Measurements from ENCODE around the gene SLCO2A1.

Gene SLCO2A1

GRCh38 chr3:133939463-133939835, 90.3 kb downstream of the SLCO2A1 start:
- DNase-seq (ENCODE audit: low read depth, low spot score), result no peak
- Histone ChIP-seq H3K9me3 (ENCODE audit: low read depth, low read length) (no peaks in the 10 kb centered on the region), H3K36me3 (ENCODE audit: insufficient read depth, low read length) (no peaks in the 10 kb centered on the region), H3K4me3 (no peak overlapping the region), H3K27ac (no peak overlapping the region), H3K9ac (ENCODE audit: insufficient read length) (no peak overlapping the region)
- TF ChIP-seq EZH2 (IDR thresholded peaks at IDR 0.05) (no peak), FOXP2 (optimal IDR thresholded peaks at IDR 0.05; ENCODE audit: control extremely low read depth, extremely low read length, insufficient read depth) (no peak), POLR2AphosphoS5 (IDR thresholded peaks at IDR 0.05; ENCODE audit: borderline replicate concordance, low read depth, low read length) (no peak)

- Histone ChIP-seq H3K36me3 (ENCODE audit: insufficient read depth, low read length) (no peaks in the 10 kb centered on the region), H3K4me3 (no peak overlapping the region), H3K9ac (ENCODE audit: insufficient read length) (no peak overlapping the region), H3K9me3 (ENCODE audit: low read depth, low read length) (no peaks in the 10 kb centered on the region), H3K27ac (no peak overlapping the region)
- TF ChIP-seq FOXP2 (optimal IDR thresholded peaks at IDR 0.05; ENCODE audit: control extremely low read depth, extremely low read length, insufficient read depth), result no peak
- no peak for TF ChIP-seq EZH2 (IDR thresholded peaks at IDR 0.05)
- TF ChIP-seq POLR2AphosphoS5 (IDR thresholded peaks at IDR 0.05; ENCODE audit: borderline replicate concordance, low read depth, low read length), result no peak
- no peak for DNase-seq (ENCODE audit: low read depth, low spot score)
Observed at GRCh38 chr3:133938770-133939462, 90.8 kb downstream of the SLCO2A1 start.

- TF ChIP-seq FOXP2 (optimal IDR thresholded peaks at IDR 0.05; ENCODE audit: control extremely low read depth, extremely low read length, insufficient read depth), result no peak
- no peak for TF ChIP-seq EZH2 (IDR thresholded peaks at IDR 0.05)
- no peak for TF ChIP-seq POLR2AphosphoS5 (IDR thresholded peaks at IDR 0.05; ENCODE audit: borderline replicate concordance, low read depth, low read length)
- Histone ChIP-seq H3K4me3 (no peak overlapping the region), H3K9ac (ENCODE audit: insufficient read length) (no peak overlapping the region), H3K36me3 (ENCODE audit: insufficient read depth, low read length) (no peaks in the 10 kb centered on the region), H3K9me3 (ENCODE audit: low read depth, low read length) (no peaks in the 10 kb centered on the region), H3K27ac (no peak overlapping the region)
- DNase-seq (ENCODE audit: low read depth, low spot score), result no peak
Observed at GRCh38 chr3:133937756-133938601, 91.7 kb downstream of the SLCO2A1 start.

- H3K27ac ChIP-seq, result no peak overlapping the region
- TF ChIP-seq POLR2AphosphoS5 (IDR thresholded peaks at IDR 0.05; ENCODE audit: borderline replicate concordance, low read depth, low read length) (no peak), EZH2 (IDR thresholded peaks at IDR 0.05) (no peak), FOXP2 (optimal IDR thresholded peaks at IDR 0.05; ENCODE audit: control extremely low read depth, extremely low read length, insufficient read depth) (no peak)
- no peak overlapping the region for H3K4me3 ChIP-seq
- no peak for DNase-seq (ENCODE audit: low read depth, low spot score)
- no peaks in the 10 kb centered on the region for H3K36me3 ChIP-seq (ENCODE audit: insufficient read depth, low read length)
- no peak overlapping the region for H3K9ac ChIP-seq (ENCODE audit: insufficient read length)
- H3K9me3 ChIP-seq (ENCODE audit: low read depth, low read length), result no peaks in the 10 kb centered on the region
Observed at GRCh38 chr3:133937061-133937686, 92.6 kb downstream of the SLCO2A1 start.

GRCh38 chr3:133935843-133936769, 93.6 kb downstream of the SLCO2A1 start:
- TF ChIP-seq EZH2 (IDR thresholded peaks at IDR 0.05), result no peak
- no peak for TF ChIP-seq FOXP2 (optimal IDR thresholded peaks at IDR 0.05; ENCODE audit: control extremely low read depth, extremely low read length, insufficient read depth)
- TF ChIP-seq POLR2AphosphoS5 (IDR thresholded peaks at IDR 0.05; ENCODE audit: borderline replicate concordance, low read depth, low read length), result no peak
- Histone ChIP-seq H3K4me3 (no peak overlapping the region), H3K9ac (ENCODE audit: insufficient read length) (no peak overlapping the region), H3K9me3 (ENCODE audit: low read depth, low read length) (no peaks in the 10 kb centered on the region), H3K36me3 (ENCODE audit: insufficient read depth, low read length) (no peaks in the 10 kb centered on the region), H3K27ac (no peak overlapping the region)
- DNase-seq (ENCODE audit: low read depth, low spot score), result no peak

- H3K9ac ChIP-seq (ENCODE audit: insufficient read length), result no peak overlapping the region
- H3K4me3 ChIP-seq, result no peak overlapping the region
- no peak for DNase-seq (ENCODE audit: low read depth, low spot score)
- no peaks in the 10 kb centered on the region for H3K36me3 ChIP-seq (ENCODE audit: insufficient read depth, low read length)
- no peak overlapping the region for H3K27ac ChIP-seq
- no peaks in the 10 kb centered on the region for H3K9me3 ChIP-seq (ENCODE audit: low read depth, low read length)
- TF ChIP-seq FOXP2 (optimal IDR thresholded peaks at IDR 0.05; ENCODE audit: control extremely low read depth, extremely low read length, insufficient read depth) (no peak), EZH2 (IDR thresholded peaks at IDR 0.05) (no peak), POLR2AphosphoS5 (IDR thresholded peaks at IDR 0.05; ENCODE audit: borderline replicate concordance, low read depth, low read length) (no peak)
Observed at GRCh38 chr3:133934996-133935842, 94.5 kb downstream of the SLCO2A1 start.

Measured in SK-N-MC (cell line).